ENCODE results near the gene SLIT3.
"Not testable (repeated sequence)": the region's sequence is repeated elsewhere in the genome, so short reads cannot be mapped to it uniquely, and the experiment has no call there.

Gene SLIT3

GRCh38 chr5:169146158-169146557 is 154.8 kb downstream of the SLIT3 start:
- DNase-seq (ENCODE audit: low read depth, low spot score) = no peak
- no peak overlapping the region for H3K27ac ChIP-seq
- H3K9ac ChIP-seq (ENCODE audit: insufficient read length) = no peak overlapping the region
- TF ChIP-seq EZH2 (IDR thresholded peaks at IDR 0.05) (no peak), FOXP2 (optimal IDR thresholded peaks at IDR 0.05; ENCODE audit: control extremely low read depth, extremely low read length, insufficient read depth) (no peak), POLR2AphosphoS5 (IDR thresholded peaks at IDR 0.05; ENCODE audit: borderline replicate concordance, low read depth, low read length) (no peak)
- no peaks in the 10 kb centered on the region for H3K9me3 ChIP-seq (ENCODE audit: low read depth, low read length)
- H3K36me3 ChIP-seq (ENCODE audit: insufficient read depth, low read length) = no peaks in the 10 kb centered on the region
- H3K4me3 ChIP-seq = no peak overlapping the region

GRCh38 chr5:169142264-169142970 is 158.5 kb downstream of the SLIT3 start:
- H3K9ac ChIP-seq (ENCODE audit: insufficient read length) = no peak overlapping the region
- no peak for DNase-seq (ENCODE audit: low read depth, low spot score)
- H3K9me3 ChIP-seq (ENCODE audit: low read depth, low read length) = no peaks in the 10 kb centered on the region
- no peaks in the 10 kb centered on the region for H3K36me3 ChIP-seq (ENCODE audit: insufficient read depth, low read length)
- no peak overlapping the region for H3K4me3 ChIP-seq
- no peak overlapping the region for H3K27ac ChIP-seq
- TF ChIP-seq POLR2AphosphoS5 (IDR thresholded peaks at IDR 0.05; ENCODE audit: borderline replicate concordance, low read depth, low read length) (no peak), EZH2 (IDR thresholded peaks at IDR 0.05) (no peak), FOXP2 (optimal IDR thresholded peaks at IDR 0.05; ENCODE audit: control extremely low read depth, extremely low read length, insufficient read depth) (no peak)

- H3K9ac ChIP-seq (ENCODE audit: insufficient read length); H3K36me3 ChIP-seq (ENCODE audit: insufficient read depth, low read length); DNase-seq (ENCODE audit: low read depth, low spot score); H3K27ac ChIP-seq; H3K9me3 ChIP-seq (ENCODE audit: low read depth, low read length); H3K4me3 ChIP-seq: not testable (repeated sequence)
Observed at GRCh38 chr5:169140215-169140614, 160.7 kb downstream of the SLIT3 start.

- TF ChIP-seq POLR2AphosphoS5 (IDR thresholded peaks at IDR 0.05; ENCODE audit: borderline replicate concordance, low read depth, low read length) (no peak), FOXP2 (optimal IDR thresholded peaks at IDR 0.05; ENCODE audit: control extremely low read depth, extremely low read length, insufficient read depth) (no peak), EZH2 (IDR thresholded peaks at IDR 0.05) (no peak)
- H3K9ac ChIP-seq (ENCODE audit: insufficient read length) = no peak overlapping the region
- H3K27ac ChIP-seq = no peak overlapping the region
- H3K36me3 ChIP-seq (ENCODE audit: insufficient read depth, low read length) = no peaks in the 10 kb centered on the region
- H3K9me3 ChIP-seq (ENCODE audit: low read depth, low read length) = no peaks in the 10 kb centered on the region
- H3K4me3 ChIP-seq = no peak overlapping the region
- no peak for DNase-seq (ENCODE audit: low read depth, low spot score)
Observed at GRCh38 chr5:169139480-169140050, 161.4 kb downstream of the SLIT3 start.

GRCh38 chr5:169133531-169133930 is 167.4 kb downstream of the SLIT3 start:
- Histone ChIP-seq H3K9ac (ENCODE audit: insufficient read length) (no peak overlapping the region), H3K27ac (no peak overlapping the region), H3K9me3 (ENCODE audit: low read depth, low read length) (no peaks in the 10 kb centered on the region), H3K36me3 (ENCODE audit: insufficient read depth, low read length) (no peaks in the 10 kb centered on the region), H3K4me3 (no peak overlapping the region)
- TF ChIP-seq EZH2 (IDR thresholded peaks at IDR 0.05) (no peak), FOXP2 (optimal IDR thresholded peaks at IDR 0.05; ENCODE audit: control extremely low read depth, extremely low read length, insufficient read depth) (no peak), POLR2AphosphoS5 (IDR thresholded peaks at IDR 0.05; ENCODE audit: borderline replicate concordance, low read depth, low read length) (no peak)
- no peak for DNase-seq (ENCODE audit: low read depth, low spot score)

- TF ChIP-seq FOXP2 (optimal IDR thresholded peaks at IDR 0.05; ENCODE audit: control extremely low read depth, extremely low read length, insufficient read depth) = no peak
- TF ChIP-seq EZH2 (IDR thresholded peaks at IDR 0.05) = no peak
- no peak for TF ChIP-seq POLR2AphosphoS5 (IDR thresholded peaks at IDR 0.05; ENCODE audit: borderline replicate concordance, low read depth, low read length)
- no peak for DNase-seq (ENCODE audit: low read depth, low spot score)
- no peak overlapping the region for H3K4me3 ChIP-seq
Observed at GRCh38 chr5:169132302-169132660, 168.7 kb downstream of the SLIT3 start.

GRCh38 chr5:169131616-169132301 is 169.2 kb downstream of the SLIT3 start:
- H3K36me3 ChIP-seq (ENCODE audit: insufficient read depth, low read length) = no peaks in the 10 kb centered on the region
- H3K9ac ChIP-seq (ENCODE audit: insufficient read length) = no peak overlapping the region
- TF ChIP-seq FOXP2 (optimal IDR thresholded peaks at IDR 0.05; ENCODE audit: control extremely low read depth, extremely low read length, insufficient read depth) (no peak), POLR2AphosphoS5 (IDR thresholded peaks at IDR 0.05; ENCODE audit: borderline replicate concordance, low read depth, low read length) (no peak), EZH2 (IDR thresholded peaks at IDR 0.05) (no peak)
- H3K9me3 ChIP-seq (ENCODE audit: low read depth, low read length) = no peaks in the 10 kb centered on the region
- no peak overlapping the region for H3K27ac ChIP-seq
- no peak overlapping the region for H3K4me3 ChIP-seq
- DNase-seq (ENCODE audit: low read depth, low spot score) = no peak

More at GRCh38 chr5:169132302-169132660, 168.7 kb downstream of the SLIT3 start:
- Histone ChIP-seq H3K27ac (no peak overlapping the region), H3K9me3 (ENCODE audit: low read depth, low read length) (no peaks in the 10 kb centered on the region), H3K36me3 (ENCODE audit: insufficient read depth, low read length) (no peaks in the 10 kb centered on the region), H3K9ac (ENCODE audit: insufficient read length) (no peak overlapping the region)

- H3K27ac ChIP-seq = no peak overlapping the region
- TF ChIP-seq FOXP2 (optimal IDR thresholded peaks at IDR 0.05; ENCODE audit: control extremely low read depth, extremely low read length, insufficient read depth) (no peak), POLR2AphosphoS5 (IDR thresholded peaks at IDR 0.05; ENCODE audit: borderline replicate concordance, low read depth, low read length) (no peak), EZH2 (IDR thresholded peaks at IDR 0.05) (no peak)
- no peak for DNase-seq (ENCODE audit: low read depth, low spot score)
- no peaks in the 10 kb centered on the region for H3K9me3 ChIP-seq (ENCODE audit: low read depth, low read length)
- no peak overlapping the region for H3K9ac ChIP-seq (ENCODE audit: insufficient read length)
- no peak overlapping the region for H3K4me3 ChIP-seq
- no peaks in the 10 kb centered on the region for H3K36me3 ChIP-seq (ENCODE audit: insufficient read depth, low read length)
Observed at GRCh38 chr5:169128679-169129078, 172.3 kb downstream of the SLIT3 start.

Data from SK-N-MC (cell line).